HL-60/S4 treated with retinoic acid at 250 ng/mL for 4 days and 3 days (cell line): ENCODE measurements around the gene DMD.
"Not testable (repeated sequence)": the region's sequence is repeated elsewhere in the genome, so short reads cannot be mapped to it uniquely, and the experiment has no call there.

Experiments
- in situ Hi-C: fragments of 300-500 bp; cut with MboI; formaldehyde crosslinking; loops from 2 replicates; pipeline ENCODE4 v1.7.0; 2022; ENCODE audit warnings: low sequenced_read_pairs

Gene DMD

DNA sequence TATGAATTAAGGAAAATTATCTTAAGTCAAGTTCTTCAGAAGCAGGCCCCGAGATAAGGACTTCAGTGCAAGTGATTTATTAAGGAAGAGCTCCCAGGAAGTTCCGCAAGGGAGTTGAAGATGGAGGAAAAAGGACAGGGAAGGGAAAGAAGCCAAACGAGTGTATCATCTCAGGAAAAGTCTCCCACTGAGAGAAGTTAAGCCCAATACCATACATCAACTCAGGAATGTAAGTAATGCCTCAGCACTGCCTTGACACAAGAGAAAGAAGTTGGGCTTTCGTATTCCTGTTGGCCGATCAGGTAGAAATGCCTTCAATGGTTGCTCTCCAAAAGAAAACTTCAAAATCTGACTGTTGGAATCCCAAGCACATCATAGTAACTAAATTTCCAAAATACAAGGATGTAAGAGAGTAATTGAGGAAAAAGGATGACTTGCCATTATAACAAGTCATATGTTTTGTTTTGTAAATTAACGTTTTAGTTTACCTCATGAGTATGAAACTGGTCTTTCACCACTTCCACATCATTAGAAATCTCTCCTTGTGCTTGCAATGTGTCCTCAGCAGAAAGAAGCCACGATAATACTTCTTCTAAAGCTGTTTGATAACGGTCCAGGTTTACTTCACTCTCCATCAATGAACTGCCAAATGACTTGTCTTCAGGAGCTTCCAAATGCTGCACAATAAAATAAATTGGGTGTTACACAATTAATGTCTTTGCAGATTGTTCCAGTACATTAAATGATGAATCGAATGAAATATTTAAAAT lies 566.7 kb downstream of the DMD start:
- in situ Hi-C loops, result no loop called here

DNA sequence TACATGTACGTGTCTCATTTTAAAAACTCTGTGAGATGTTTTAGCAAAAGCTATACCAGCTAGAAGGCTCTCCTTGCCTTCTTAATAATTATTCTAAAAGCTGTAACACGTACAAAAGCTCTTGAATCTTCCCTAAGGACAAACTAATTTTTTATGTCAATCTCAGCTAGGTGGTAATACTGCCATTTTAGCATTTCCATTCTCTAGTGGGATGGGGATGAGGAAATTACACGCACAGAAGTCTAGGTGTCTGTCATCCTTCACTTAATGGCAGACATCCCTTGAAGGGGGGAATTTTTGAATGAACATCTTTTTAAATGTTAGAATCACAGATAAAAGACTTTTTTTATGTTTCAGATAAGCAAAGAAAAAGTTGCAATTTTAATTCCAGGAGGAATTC lies 569.1 kb downstream of the DMD start:
- in situ Hi-C loops, result no loop called here

GRCh38 chrX:32618154-32618553 lies 593.2 kb downstream of the DMD start:
- in situ Hi-C loops, result no loop called here

DNA sequence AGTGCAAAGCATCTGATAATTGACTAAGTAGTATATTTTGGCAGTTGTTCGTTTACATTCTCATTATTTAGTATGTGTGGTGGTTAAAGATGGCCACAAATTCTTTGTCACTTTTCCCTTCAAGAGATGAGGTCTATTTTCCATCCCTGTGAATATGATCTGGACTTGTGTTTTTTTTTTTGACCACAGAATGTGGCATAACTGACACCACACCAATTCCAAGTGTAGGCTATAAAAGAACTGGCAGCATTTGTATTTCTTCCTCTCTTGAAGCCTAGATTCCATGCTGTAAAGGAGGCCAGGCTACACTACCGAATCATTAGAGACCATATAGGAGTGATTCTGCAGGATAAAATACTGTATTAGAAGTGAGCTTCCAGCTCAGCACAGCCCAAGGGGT lies 596.6 kb downstream of the DMD start:
- in situ Hi-C loops, result no loop called here

DNA sequence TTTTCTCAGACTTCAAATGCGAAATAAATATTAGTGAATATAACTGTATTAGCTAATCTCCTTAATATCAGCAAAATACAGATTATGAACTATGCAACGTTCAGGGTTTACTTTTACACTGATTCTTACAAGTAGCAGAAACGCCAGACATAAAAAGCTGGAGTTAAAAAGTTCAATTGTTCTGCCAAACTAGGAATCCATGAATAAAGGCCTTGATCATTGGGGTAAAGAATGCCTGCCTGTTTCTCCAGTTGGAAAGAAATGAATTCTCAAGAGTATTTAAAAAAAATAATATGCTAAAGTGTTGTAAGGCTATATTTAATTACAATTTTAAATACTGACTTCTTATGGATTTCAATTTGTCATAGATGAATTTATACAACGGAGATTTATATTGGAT lies 612.2 kb downstream of the DMD start:
- in situ Hi-C loops, result no loop called here

DNA sequence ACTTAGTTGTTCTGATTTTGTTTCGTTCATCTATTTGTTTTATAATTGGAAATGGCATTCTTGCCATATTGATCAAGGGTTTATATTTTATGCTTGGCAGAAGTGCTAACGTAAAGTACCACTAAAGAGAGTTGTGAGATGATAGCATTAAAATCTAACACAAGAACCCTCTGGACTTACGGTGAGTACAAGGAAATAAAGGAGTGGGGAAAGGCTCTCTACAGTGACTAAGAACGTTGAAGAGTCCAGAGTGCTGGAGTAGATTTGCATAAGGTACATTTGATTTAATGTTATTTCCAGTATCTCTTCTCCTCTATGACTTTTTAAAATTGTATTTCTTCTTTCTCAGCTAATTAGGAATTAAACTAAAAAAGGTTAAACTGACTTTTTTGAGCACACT lies 612.6 kb downstream of the DMD start:
- in situ Hi-C loops, result no loop called here

- in situ Hi-C loops, result no loop called here
Observed at GRCh38 chrX:32597777-32598176, 613.6 kb downstream of the DMD start.

- in situ Hi-C loops, result no loop called here
Observed at GRCh38 chrX:32592786-32593185, 618.6 kb downstream of the DMD start.

DNA sequence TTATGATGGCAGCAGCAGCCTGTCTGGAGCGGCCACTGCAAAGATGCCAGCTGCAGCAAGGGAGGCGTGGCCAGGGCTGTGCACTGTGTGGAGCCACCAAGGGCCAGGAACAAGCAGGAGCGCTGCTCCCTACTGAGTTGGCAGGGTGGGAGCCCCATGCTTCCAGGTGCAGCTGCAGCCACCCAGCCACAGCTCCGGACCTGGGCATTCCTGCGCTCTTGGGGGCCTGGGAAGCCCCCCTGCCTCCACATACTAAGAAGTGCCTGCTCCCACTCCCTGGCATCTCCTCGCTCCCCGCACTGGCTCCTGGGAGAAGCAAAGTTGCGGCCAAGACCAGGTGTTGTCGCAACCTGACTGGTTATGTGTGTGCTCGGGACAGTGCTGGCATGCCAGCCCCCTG lies 619.8 kb downstream of the DMD start:
- in situ Hi-C loops, result no loop called here

DNA sequence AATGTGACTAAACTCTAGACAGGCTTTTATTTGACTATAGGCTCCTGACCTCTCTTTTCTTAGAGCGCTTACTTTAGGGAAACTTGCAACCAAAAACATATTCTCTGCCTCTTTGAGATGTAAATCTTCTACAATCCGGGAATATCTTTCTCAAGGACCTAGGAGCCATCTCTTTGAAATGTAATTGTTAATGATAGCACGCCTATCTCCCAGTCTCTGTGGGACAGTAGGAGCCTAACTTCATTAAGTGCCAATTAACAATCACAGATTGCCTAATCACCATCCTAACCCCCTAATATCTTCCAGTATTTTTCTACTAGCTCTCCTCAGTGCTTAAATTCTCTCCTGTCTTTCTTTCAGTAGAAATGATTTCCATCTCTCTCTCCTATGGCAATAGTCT lies 628.6 kb downstream of the DMD start:
- in situ Hi-C loops, result no loop called here

- in situ Hi-C loops, result no loop called here
Observed at GRCh38 chrX:32576885-32577284, 634.5 kb downstream of the DMD start.

DNA sequence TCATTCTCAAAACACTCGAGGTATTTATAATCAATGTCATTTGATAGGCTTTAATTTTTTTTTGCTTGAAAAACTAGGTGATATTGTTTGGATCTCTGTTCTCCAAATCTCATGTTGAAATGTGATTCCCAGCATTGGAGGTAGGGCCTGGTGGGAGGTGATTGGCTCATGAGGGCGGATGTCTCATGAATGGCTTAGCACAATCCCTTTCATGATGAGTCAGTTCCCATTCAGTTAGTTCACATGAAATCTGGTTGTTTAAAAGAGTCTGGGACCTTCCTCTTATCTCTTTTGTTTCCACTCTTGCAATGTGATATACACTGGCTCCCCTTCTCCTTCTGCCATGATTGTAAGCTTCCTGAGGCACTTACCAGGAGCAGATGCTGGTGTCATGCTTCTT lies 638.7 kb downstream of the DMD start:
- in situ Hi-C loops, result no loop called here

GRCh38 chrX:32571579-32571978 lies 639.8 kb downstream of the DMD start:
- in situ Hi-C loops, result no loop called here

- in situ Hi-C loops, result no loop called here
Observed at GRCh38 chrX:32562261-32562660, 649.1 kb downstream of the DMD start.

DNA sequence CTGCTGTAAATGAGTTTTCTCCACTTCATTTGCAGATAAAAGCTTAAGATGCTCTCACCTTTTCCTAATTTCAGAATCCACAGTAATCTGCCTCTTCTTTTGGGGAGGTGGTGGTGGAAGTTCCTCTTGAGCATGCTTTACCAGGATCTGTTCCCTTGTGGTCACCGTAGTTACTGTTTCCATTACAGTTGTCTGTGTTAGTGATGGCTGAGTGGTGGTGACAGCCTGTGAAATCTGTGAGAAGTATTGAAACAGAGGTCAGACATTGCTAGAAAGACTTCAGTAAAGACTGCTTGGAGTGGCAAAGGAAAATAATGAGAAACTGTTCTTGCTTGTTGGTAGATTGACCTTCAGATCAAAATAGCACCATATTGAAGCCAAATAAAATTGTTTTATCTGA lies 666.2 kb downstream of the DMD start:
- in situ Hi-C loops, result no loop called here

DNA sequence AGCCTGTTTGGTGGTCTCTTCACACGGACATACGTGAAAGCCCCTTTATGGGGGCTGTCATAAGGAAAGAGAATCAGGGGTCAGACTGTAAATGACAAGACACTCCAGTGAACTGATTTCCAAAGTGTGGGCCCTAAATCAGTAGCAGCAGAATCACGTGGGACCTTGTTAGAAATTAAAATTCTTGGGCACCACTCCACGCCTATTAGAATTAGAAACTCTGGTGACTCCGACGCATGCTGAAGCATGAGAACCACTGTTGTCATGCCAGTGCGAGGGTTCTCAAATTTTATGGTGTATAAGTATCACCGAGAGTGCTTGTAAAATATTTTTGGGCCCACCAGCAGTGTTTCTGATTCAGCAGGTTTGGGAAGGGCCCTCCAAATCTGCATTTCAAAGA lies 672.8 kb downstream of the DMD start:
- in situ Hi-C loops, result no loop called here

- in situ Hi-C loops, result no loop called here
Observed at GRCh38 chrX:32533848-32534247, 677.5 kb downstream of the DMD start.

DNA sequence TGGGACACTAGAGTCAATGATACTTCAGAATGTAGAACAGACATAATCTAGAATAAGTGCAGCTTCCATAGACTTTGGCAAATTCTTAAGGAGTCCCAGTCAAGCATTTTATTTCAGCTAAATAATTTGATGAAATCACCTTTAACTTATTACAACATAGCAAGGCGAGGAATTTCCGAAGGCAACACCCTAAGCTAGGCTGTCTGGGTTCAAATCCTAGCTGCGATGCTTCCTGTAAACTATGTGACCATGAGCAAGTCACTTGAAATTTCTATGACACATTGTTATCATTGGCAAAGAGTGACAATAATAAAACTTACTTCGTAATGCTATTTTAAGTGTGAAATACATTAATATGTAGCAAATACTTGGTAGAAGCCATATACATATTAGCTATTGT lies 679.1 kb downstream of the DMD start:
- in situ Hi-C loops, result no loop called here

DNA sequence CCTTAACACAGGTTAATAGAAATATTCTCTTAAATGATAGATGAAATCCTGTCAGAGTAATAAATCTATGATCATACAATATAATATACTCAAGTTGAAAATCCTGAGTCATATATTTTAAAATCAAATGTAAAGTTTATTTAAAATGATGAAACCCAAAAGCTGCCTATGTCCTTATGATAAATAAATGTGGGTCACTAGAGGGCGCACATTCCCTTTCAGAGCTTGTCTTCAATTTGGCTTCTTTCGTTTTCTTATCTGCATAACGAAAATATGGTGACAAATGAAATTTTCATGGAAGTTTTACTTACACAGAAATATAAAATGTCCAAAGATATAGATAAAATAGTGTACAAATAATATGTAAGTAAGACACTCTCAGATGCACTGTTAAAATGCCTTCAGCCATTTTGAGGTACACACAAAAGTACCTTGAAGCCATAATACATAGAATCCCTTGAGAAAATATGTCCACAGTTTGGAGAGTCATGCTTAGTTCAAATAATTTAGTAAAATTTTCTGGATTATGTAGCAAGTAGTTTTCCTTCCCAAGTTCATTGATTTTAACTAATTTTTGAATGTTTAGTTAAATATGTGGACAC lies 680.4 kb downstream of the DMD start:
- in situ Hi-C loops, result no loop called here

GRCh38 chrX:32528451-32528850 lies 682.9 kb downstream of the DMD start:
- in situ Hi-C loops, result not testable (repeated sequence)

- in situ Hi-C loops, result no loop called here
Observed at GRCh38 chrX:32525234-32525633, 686.1 kb downstream of the DMD start.

GRCh38 chrX:32524385-32524784 lies 687.0 kb downstream of the DMD start:
- in situ Hi-C loops, result no loop called here

DNA sequence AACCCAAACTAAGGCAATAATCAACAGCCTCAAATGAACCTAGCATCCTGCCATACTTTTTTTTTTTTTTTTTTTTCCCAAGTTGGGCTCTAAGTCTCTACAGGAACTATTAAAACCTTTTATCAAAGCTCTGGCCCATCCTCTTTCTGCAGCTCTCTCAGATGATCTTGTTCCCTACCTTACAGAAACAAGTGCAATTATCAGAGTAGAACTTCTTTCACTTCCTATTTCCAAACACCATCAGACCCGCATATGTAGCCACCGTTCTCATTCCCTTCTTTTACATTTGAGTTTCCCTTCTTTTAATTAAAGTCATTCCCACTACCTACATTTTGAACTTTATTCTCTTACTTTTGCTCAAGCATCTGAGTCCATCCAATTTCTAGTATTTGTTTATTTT lies 690.6 kb downstream of the DMD start:
- in situ Hi-C loops, result no loop called here
